ENCODE results near the gene ALOX5AP. TPM values are rescaled to one million over a fixed set of nuclear protein-coding genes. Genes with fewer than 3 reads are reported as not detected.

ALOX5AP gene
- total and polyA plus RNA-seq, 2 experiments from 2014 or later, result 0.49 TPM; not detected in 1

DNA sequence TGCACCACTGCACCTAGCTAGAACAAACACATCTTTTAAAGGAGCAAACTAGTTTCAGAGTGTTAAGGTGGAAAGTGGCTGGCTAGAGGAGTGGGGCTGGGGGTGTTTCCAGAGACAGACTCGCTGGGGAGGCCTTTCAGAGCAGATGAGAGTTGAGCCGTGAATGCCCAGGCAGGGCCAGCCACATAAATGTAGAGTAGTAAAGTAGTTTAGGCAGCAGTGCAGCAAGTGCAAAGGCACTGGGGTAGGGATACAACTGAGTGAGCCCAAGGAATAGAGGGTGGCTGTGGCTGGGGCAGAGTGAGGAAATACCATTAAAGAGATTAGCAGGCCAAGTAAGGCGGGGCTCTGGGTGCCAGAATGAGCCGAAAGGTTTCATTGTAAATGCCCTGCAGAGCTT is 72.0 kb downstream of the ALOX5AP start:
- Histone ChIP-seq H3K9me3 (ENCODE audit: low read depth) (no peaks in the 10 kb centered on the region), H3K9me2 (ENCODE audit: insufficient read depth) (no peaks in the 10 kb centered on the region), H3F3A (ENCODE audit: insufficient read depth) (peaks cover 15% of the 10 kb centered on the region), H3K4me2 (ENCODE audit: unreplicated experiment) (no peak overlapping the region), H3K36me3 (ENCODE audit: low read depth) (no peaks in the 10 kb centered on the region), H3K79me2 (ENCODE audit: insufficient read depth) (no peaks in the 10 kb centered on the region), H3K4me1 (ENCODE audit: insufficient read depth) (peaks cover 38% of the 10 kb centered on the region), H4K20me1 (ENCODE audit: insufficient read depth) (no peaks in the 10 kb centered on the region), H2AFZ (no peak overlapping the region), H3K27ac (peak overlapping the region; percentile 55), H3K4me3 (no peak overlapping the region), H3K9ac (no peak overlapping the region), H3K27me3 (replicated peaks; ENCODE audit: insufficient read depth) (no peaks in the 10 kb centered on the region)
- TF ChIP-seq EZH2 (IDR thresholded peaks at IDR 0.05; ENCODE audit: insufficient read depth, poor library complexity, severe bottlenecking) (no peak), EZH2phosphoT487 (IDR thresholded peaks at IDR 0.05; ENCODE audit: insufficient read depth, low read depth) (no peak)
- WGBS, 2 experiments (ENCODE audit: low coverage in 1 of 2, low lambda C conversion rate in 2 of 2, missing lambda C conversion rate in 2 of 2), result 91 to 92% methylated on average over 4 of the region's 4 CpGs
- no peak for DNase-seq
- in situ Hi-C loops (cut with MboI), result no loop called here

DNA sequence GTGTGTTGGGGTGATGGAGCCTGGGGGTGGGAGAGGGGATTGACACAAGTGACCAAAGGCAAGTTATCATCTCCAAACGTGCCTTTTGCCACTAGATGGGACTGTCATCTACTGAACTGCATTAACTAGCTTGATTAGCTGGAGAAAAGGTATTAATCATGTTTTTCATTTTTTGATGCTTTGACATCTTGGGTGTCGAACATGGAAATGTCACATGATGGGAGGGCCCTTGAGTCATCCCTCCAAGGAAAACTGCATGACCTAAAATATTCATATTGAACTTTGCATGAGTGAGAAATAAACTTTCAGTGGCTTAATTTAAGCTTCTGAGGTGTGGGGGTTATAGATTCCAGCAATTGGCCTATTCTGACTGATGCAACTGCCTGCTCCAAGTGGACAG is 73.3 kb downstream of the ALOX5AP start:
- DNase-seq, result peak; percentile 44
- no peaks in the 10 kb centered on the region for H4K20me1 ChIP-seq (ENCODE audit: insufficient read depth)
- 0 out of 2 replicates have a peak overlapping the region, but pooled peaks have one; percentile 13 for H2AFZ ChIP-seq
- 26 to 28% methylated on average over 2 of the region's 2 CpGs for WGBS, 2 experiments (ENCODE audit: low coverage in 1 of 2, low lambda C conversion rate in 2 of 2, missing lambda C conversion rate in 2 of 2)
- H3K4me1 ChIP-seq (ENCODE audit: insufficient read depth), result peaks cover 34% of the 10 kb centered on the region
- no peaks in the 10 kb centered on the region for H3K9me3 ChIP-seq (ENCODE audit: low read depth)
- H3K27me3 ChIP-seq (replicated peaks; ENCODE audit: insufficient read depth), result no peaks in the 10 kb centered on the region
- peak overlapping the region; percentile 4; the same call in 1 of the 2 replicates for H3K9ac ChIP-seq
- no peaks in the 10 kb centered on the region for H3K79me2 ChIP-seq (ENCODE audit: insufficient read depth)
- no peaks in the 10 kb centered on the region for H3K9me2 ChIP-seq (ENCODE audit: insufficient read depth)
- no peak overlapping the region for H3K4me3 ChIP-seq
- no peak for TF ChIP-seq EZH2phosphoT487 (IDR thresholded peaks at IDR 0.05; ENCODE audit: insufficient read depth, low read depth)
- no peak for TF ChIP-seq EZH2 (IDR thresholded peaks at IDR 0.05; ENCODE audit: insufficient read depth, poor library complexity, severe bottlenecking)
- peaks cover 15% of the 10 kb centered on the region for H3F3A ChIP-seq (ENCODE audit: insufficient read depth)
- H3K4me2 ChIP-seq (ENCODE audit: unreplicated experiment), result no peak overlapping the region
- peak overlapping the region; percentile 45 for H3K27ac ChIP-seq
- H3K36me3 ChIP-seq (ENCODE audit: low read depth), result no peaks in the 10 kb centered on the region
- in situ Hi-C loops (cut with MboI), result no loop called here

DNA sequence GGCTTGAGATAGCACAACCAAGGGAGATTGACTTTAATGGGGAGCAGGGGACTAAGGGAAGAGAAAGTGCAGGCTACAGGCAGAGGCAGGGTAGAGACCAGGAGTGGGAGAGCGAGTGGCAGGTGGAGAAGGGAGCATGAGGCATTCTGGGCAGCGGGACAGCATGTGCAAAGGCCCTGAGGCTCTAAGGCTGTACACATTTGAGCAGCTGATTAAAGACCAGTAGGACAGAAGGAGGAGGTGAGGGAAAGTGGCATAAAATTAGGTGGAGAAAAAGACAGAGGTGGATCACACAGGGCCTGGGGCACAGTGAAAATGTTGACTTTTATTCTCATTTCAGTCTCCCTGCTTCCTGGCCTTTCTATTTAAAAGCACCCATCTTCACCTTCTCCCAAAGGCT is 74.4 kb downstream of the ALOX5AP start:
- no peak for TF ChIP-seq EZH2phosphoT487 (IDR thresholded peaks at IDR 0.05; ENCODE audit: insufficient read depth, low read depth)
- TF ChIP-seq EZH2 (IDR thresholded peaks at IDR 0.05; ENCODE audit: insufficient read depth, poor library complexity, severe bottlenecking), result no peak
- DNase-seq, result no peak
- H3K36me3 ChIP-seq (ENCODE audit: low read depth), result no peaks in the 10 kb centered on the region
- no peak overlapping the region for H3K9ac ChIP-seq
- H3K27me3 ChIP-seq (replicated peaks; ENCODE audit: insufficient read depth), result no peaks in the 10 kb centered on the region
- H3K27ac ChIP-seq, result no peak overlapping the region
- H3F3A ChIP-seq (ENCODE audit: insufficient read depth), result peaks cover 15% of the 10 kb centered on the region
- H3K4me2 ChIP-seq (ENCODE audit: unreplicated experiment), result no peak overlapping the region
- in situ Hi-C loops (cut with MboI), result no loop called here
- WGBS, 2 experiments (ENCODE audit: low coverage in 1 of 2, low lambda C conversion rate in 2 of 2, missing lambda C conversion rate in 2 of 2), result 88 to 94% methylated on average over 2 of the region's 2 CpGs
- no peak overlapping the region for H3K4me3 ChIP-seq
- H3K9me2 ChIP-seq (ENCODE audit: insufficient read depth), result no peaks in the 10 kb centered on the region
- no peaks in the 10 kb centered on the region for H4K20me1 ChIP-seq (ENCODE audit: insufficient read depth)
- no peaks in the 10 kb centered on the region for H3K79me2 ChIP-seq (ENCODE audit: insufficient read depth)
- H3K9me3 ChIP-seq (ENCODE audit: low read depth), result no peaks in the 10 kb centered on the region
- H3K4me1 ChIP-seq (ENCODE audit: insufficient read depth), result peaks cover 26% of the 10 kb centered on the region
- no peak overlapping the region for H2AFZ ChIP-seq

DNA sequence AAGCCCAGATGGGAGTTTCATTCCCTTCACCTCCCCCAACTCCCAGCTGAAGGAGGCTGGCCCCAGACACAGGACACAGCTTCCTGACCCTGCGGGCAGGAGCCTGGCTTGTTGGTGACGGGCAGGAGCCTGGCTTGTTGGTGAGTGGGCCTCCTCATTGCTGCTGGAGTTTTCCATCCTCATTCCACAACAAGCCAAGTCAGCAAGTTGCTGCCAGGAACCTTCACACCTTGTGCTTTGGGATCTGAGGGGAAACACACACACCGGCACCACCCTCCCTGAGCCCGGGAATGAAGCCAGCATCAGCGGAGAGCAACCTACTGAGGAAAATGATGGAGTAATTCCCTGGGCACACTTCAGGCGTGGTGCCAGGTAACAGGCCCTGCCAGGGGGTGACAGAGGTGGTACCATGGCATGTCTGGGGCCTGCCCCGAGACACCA is 74.9 kb downstream of the ALOX5AP start:
- 96 to 99% methylated on average over 7 of the region's 7 CpGs for WGBS, 2 experiments (ENCODE audit: low coverage in 1 of 2, low lambda C conversion rate in 2 of 2, missing lambda C conversion rate in 2 of 2)
- no peak for DNase-seq
- H3K4me3 ChIP-seq, result no peak overlapping the region

DNA sequence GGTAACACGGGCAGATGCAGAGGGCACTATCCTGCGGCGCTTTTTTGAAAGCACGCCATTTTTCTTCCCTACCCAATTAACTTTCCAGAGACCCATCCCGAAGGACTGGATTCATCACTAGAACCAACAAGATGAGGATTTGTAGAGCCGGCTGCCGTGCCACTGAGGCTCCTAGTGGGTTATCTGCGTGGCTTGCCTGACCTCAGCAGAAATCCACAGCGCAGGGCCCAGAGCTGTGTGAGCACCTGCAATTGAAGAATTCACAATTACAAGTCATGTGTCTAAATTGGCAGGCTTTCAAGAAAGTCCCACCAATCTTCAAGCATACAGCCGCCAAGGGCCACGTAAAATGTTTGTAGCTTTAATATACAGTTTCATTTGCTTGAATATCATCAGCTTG is 75.5 kb downstream of the ALOX5AP start:
- no peak overlapping the region for H3K4me3 ChIP-seq
- peaks cover 15% of the 10 kb centered on the region for H3F3A ChIP-seq (ENCODE audit: insufficient read depth)
- no peak overlapping the region for H3K9ac ChIP-seq
- peaks cover 26% of the 10 kb centered on the region for H3K4me1 ChIP-seq (ENCODE audit: insufficient read depth)
- H3K9me3 ChIP-seq (ENCODE audit: low read depth), result no peaks in the 10 kb centered on the region
- 90 to 94% methylated on average over 11 of the region's 11 CpGs for WGBS, 2 experiments (ENCODE audit: low coverage in 1 of 2, low lambda C conversion rate in 2 of 2, missing lambda C conversion rate in 2 of 2)
- DNase-seq, result no peak
- H3K27ac ChIP-seq, result no peak overlapping the region
- no peaks in the 10 kb centered on the region for H3K79me2 ChIP-seq (ENCODE audit: insufficient read depth)
- H2AFZ ChIP-seq, result no peak overlapping the region
- H4K20me1 ChIP-seq (ENCODE audit: insufficient read depth), result no peaks in the 10 kb centered on the region
- H3K4me2 ChIP-seq (ENCODE audit: unreplicated experiment), result no peak overlapping the region
- H3K27me3 ChIP-seq (replicated peaks; ENCODE audit: insufficient read depth), result no peaks in the 10 kb centered on the region
- in situ Hi-C loops (cut with MboI), result no loop called here
- H3K36me3 ChIP-seq (ENCODE audit: low read depth), result no peaks in the 10 kb centered on the region
- H3K9me2 ChIP-seq (ENCODE audit: insufficient read depth), result no peaks in the 10 kb centered on the region
- TF ChIP-seq EZH2 (IDR thresholded peaks at IDR 0.05; ENCODE audit: insufficient read depth, poor library complexity, severe bottlenecking), result no peak
- TF ChIP-seq EZH2phosphoT487 (IDR thresholded peaks at IDR 0.05; ENCODE audit: insufficient read depth, low read depth), result no peak

More for the DNA sequence above, 74.9 kb downstream of the ALOX5AP start:
- in situ Hi-C loops (cut with MboI), result no loop called here
- H4K20me1 ChIP-seq (ENCODE audit: insufficient read depth), result no peaks in the 10 kb centered on the region
- peaks cover 15% of the 10 kb centered on the region for H3F3A ChIP-seq (ENCODE audit: insufficient read depth)
- no peak overlapping the region for H3K4me2 ChIP-seq (ENCODE audit: unreplicated experiment)
- no peaks in the 10 kb centered on the region for H3K9me2 ChIP-seq (ENCODE audit: insufficient read depth)
- no peak overlapping the region for H3K9ac ChIP-seq
- no peak overlapping the region for H3K27ac ChIP-seq
- H3K9me3 ChIP-seq (ENCODE audit: low read depth), result no peaks in the 10 kb centered on the region
- H3K27me3 ChIP-seq (replicated peaks; ENCODE audit: insufficient read depth), result no peaks in the 10 kb centered on the region
- H3K36me3 ChIP-seq (ENCODE audit: low read depth), result no peaks in the 10 kb centered on the region
- H2AFZ ChIP-seq, result no peak overlapping the region
- TF ChIP-seq EZH2phosphoT487 (IDR thresholded peaks at IDR 0.05; ENCODE audit: insufficient read depth, low read depth) (no peak), EZH2 (IDR thresholded peaks at IDR 0.05; ENCODE audit: insufficient read depth, poor library complexity, severe bottlenecking) (no peak)
- peaks cover 26% of the 10 kb centered on the region for H3K4me1 ChIP-seq (ENCODE audit: insufficient read depth)
- H3K79me2 ChIP-seq (ENCODE audit: insufficient read depth), result no peaks in the 10 kb centered on the region

Other genes starting within 250 kb of the ALOX5AP start
- gene USPL1, start 117.6 kb upstream of the ALOX5AP start, total RNA-seq (2014; rRNA removed; shearing (Covaris generic)), result 11.0 and 13.0 TPM in 2 replicates
- 7.9 and 10.0 TPM in 2 replicates for gene USPL1, start 117.6 kb upstream of the ALOX5AP start, polyA plus RNA-seq (2016; fragmentation: Nextera tagmentation; extraction: Ambion mirVana)
- 228 and 243 TPM in 2 replicates for gene MEDAG, start 170.7 kb downstream of the ALOX5AP start, total RNA-seq (2014; rRNA removed; shearing (Covaris generic))
- gene MEDAG, start 170.7 kb downstream of the ALOX5AP start, polyA plus RNA-seq (2016; fragmentation: Nextera tagmentation; extraction: Ambion mirVana), result 84.9 and 86.0 TPM in 2 replicates
- 0.22 TPM in 1 of 2 replicates, not detected in the other for gene TEX26, start 197.1 kb downstream of the ALOX5AP start, total RNA-seq (2014; rRNA removed; shearing (Covaris generic))
- gene TEX26, start 197.1 kb downstream of the ALOX5AP start, polyA plus RNA-seq (2016; fragmentation: Nextera tagmentation; extraction: Ambion mirVana), result not detected in 2 replicates

All from GM23248 (cell line).